H1 (cell line): ENCODE measurements around the gene TGFA. TPM values are rescaled to one million over a fixed set of nuclear protein-coding genes. Genes with fewer than 3 reads are reported as not detected.
A peak's percentile ranks its signal among the peaks of the same experiment; 100 is the strongest.

ENCODE experiments used
- CTCF ChIA-PET: fragments of 300-600 bp; sonication (Branson Sonifier 250); formaldehyde crosslinking; loops from one replicate; lab custom pipeline; 2021; ENCODE audit not compliant: partially characterized antibody; lab: Charles Lee
- POLR2A ChIA-PET: fragments of 300-600 bp; sonication (Branson Sonifier 250); formaldehyde crosslinking; loops from one replicate; lab custom pipeline; 2021; ENCODE audit warnings: inconsistent platforms; ENCODE audit not compliant: partially characterized antibody; lab: Charles Lee
- DNase-seq, 2 experiments: peaks; one replicate each; pipeline versions ENCODE4 v3.0.0 to v3.0.0-alpha.2; 2010 to 2022; ENCODE audit warnings: low spot score in 2 of 2, low read depth in 1 of 2, mixed read lengths in 1 of 2
- FAIRE-seq: peaks from 2 replicates; lab custom pipeline; 2011; peaks lifted over from hg19 to GRCh38; lab: Jason Lieb, UNC
- H2AFZ ChIP-seq: 2 replicates; pipeline ENCODE4 v1.8.1; 2012; ENCODE audit warnings: low read length, inconsistent platforms
- H2AK5ac ChIP-seq: 2 replicates; pipeline ENCODE4 v1.6.1; 2013; ENCODE audit warnings: low read depth, low read length
- H2BK120ac ChIP-seq: replicated peaks from 2 replicates; pipeline ENCODE3; 2013; ENCODE audit warnings: low read depth, low read length, inconsistent platforms
- H2BK12ac ChIP-seq: 2 replicates; pipeline ENCODE4 v1.6.1; 2013; ENCODE audit warnings: low read depth, low read length
- H2BK15ac ChIP-seq: 2 replicates; pipeline ENCODE4 v1.6.1; 2013; ENCODE audit warnings: low read length
- H2BK20ac ChIP-seq: 2 replicates; pipeline ENCODE4 v1.6.1; 2013; ENCODE audit warnings: low read length
- H2BK5ac ChIP-seq: 2 replicates; pipeline ENCODE4 v1.6.1; 2013; ENCODE audit warnings: low read depth, low read length
- H3K14ac ChIP-seq: 2 replicates; pipeline ENCODE4 v1.6.1; 2013; ENCODE audit warnings: inconsistent platforms; ENCODE audit not compliant: insufficient read length
- H3K18ac ChIP-seq: 2 replicates; pipeline ENCODE4 v1.6.1; 2013; ENCODE audit warnings: low read length; ENCODE audit errors: extremely low read depth
- H3K23ac ChIP-seq: 2 replicates; pipeline ENCODE4 v1.6.1; 2013; ENCODE audit warnings: inconsistent platforms; ENCODE audit not compliant: insufficient read length
- H3K23me2 ChIP-seq: 2 replicates; pipeline ENCODE4 v1.6.1; 2013; ENCODE audit warnings: low read depth, low read length
- H3K27ac ChIP-seq: 2 replicates; pipeline ENCODE4 v1.6.1; 2011; ENCODE audit warnings: low read depth, low read length, inconsistent platforms
- H3K27me3 ChIP-seq, 4 experiments: replicated peaks in 1 of 4; 1 replicate in 1 of 4; 2 replicates in 3 of 4; pipeline versions ENCODE4 v1.6.1 to v1.8.1; 2011 to 2013; ENCODE audit warnings: low read length in 3 of 4, mild to moderate bottlenecking in 3 of 4, inconsistent platforms in 2 of 4, mixed read lengths in 2 of 4, moderate library complexity in 1 of 4; ENCODE audit not compliant: control insufficient read depth in 3 of 4, insufficient read depth in 3 of 4; ENCODE audit errors: extremely low read depth in 1 of 4
- H3K36me3 ChIP-seq, 4 experiments: 2 replicates each; pipeline versions ENCODE4 v1.6.1 to v1.8.1; 2011 to 2013; ENCODE audit warnings: mild to moderate bottlenecking in 4 of 4, low read length in 3 of 4, moderate library complexity in 2 of 4, control low read depth in 1 of 4, inconsistent platforms in 1 of 4; ENCODE audit not compliant: insufficient read depth in 4 of 4, control insufficient read depth in 2 of 4
- H3K4ac ChIP-seq: replicated peaks from 2 replicates; pipeline ENCODE3; 2013; ENCODE audit warnings: low read length, low read depth, mixed read lengths, inconsistent platforms; ENCODE audit not compliant: insufficient read length
- H3K4me1 ChIP-seq, 4 experiments: replicated peaks in 1 of 4; 1 replicate in 1 of 4; 2 replicates in 3 of 4; pipeline versions ENCODE4 v1.6.1 to v1.8.1; 2011 to 2013; ENCODE audit warnings: low read length in 3 of 4, inconsistent platforms in 2 of 4, mixed read lengths in 1 of 4; ENCODE audit not compliant: insufficient read depth in 4 of 4, control insufficient read depth in 3 of 4
- H3K4me2 ChIP-seq, 2 experiments: 2 replicates each; pipeline versions ENCODE4 v1.6.1 to v1.8.1; 2011 to 2013; ENCODE audit warnings: low read depth in 2 of 2, low read length in 2 of 2, control low read depth in 1 of 2, inconsistent platforms in 1 of 2, mild to moderate bottlenecking in 1 of 2; ENCODE audit not compliant: insufficient read depth in 1 of 2
- H3K4me3 ChIP-seq, 4 experiments: fragments of 200-600, 300-600 bp in 1 of 4; sonication (generic), shearing (Covaris generic), sonication (Bioruptor Twin) in 1 of 4; 2 replicates each; pipeline versions ENCODE4 v1.5.1 to v1.8.1; 2011 to 2016; ENCODE audit warnings: low read length in 4 of 4, low read depth in 3 of 4, control low read depth in 2 of 4, inconsistent platforms in 2 of 4, mild to moderate bottlenecking in 2 of 4, mixed read lengths in 1 of 4, moderate library complexity in 1 of 4; ENCODE audit not compliant: insufficient read depth in 2 of 4; ENCODE audit errors: extremely low read depth in 1 of 4
- H3K56ac ChIP-seq: replicated peaks from 2 replicates; pipeline ENCODE3; 2013; ENCODE audit warnings: low read depth, mild to moderate bottlenecking, mixed read lengths, low read length, inconsistent platforms; ENCODE audit not compliant: insufficient read length
- H3K79me1 ChIP-seq: 2 replicates; pipeline ENCODE4 v1.6.1; 2013; ENCODE audit warnings: low read depth, low read length, control low read depth
- H3K79me2 ChIP-seq, 2 experiments: 2 replicates each; pipeline versions ENCODE4 v1.6.1 to v1.8.1; 2012 to 2013; ENCODE audit warnings: low read length in 2 of 2, mild to moderate bottlenecking in 2 of 2, inconsistent platforms in 1 of 2; ENCODE audit not compliant: insufficient read depth in 2 of 2, control insufficient read depth in 1 of 2
- H3K9ac ChIP-seq, 4 experiments: replicated peaks in 1 of 4; 1 replicate in 1 of 4; 2 replicates in 3 of 4; pipeline versions ENCODE4 v1.6.1 to v1.8.1; 2011 to 2013; ENCODE audit warnings: low read depth in 3 of 4, low read length in 3 of 4, control low read depth in 2 of 4, mild to moderate bottlenecking in 2 of 4, moderate library complexity in 2 of 4, inconsistent platforms in 1 of 4; ENCODE audit errors: extremely low read depth in 1 of 4
- H3K9me3 ChIP-seq, 2 experiments: 2 replicates each; pipeline versions ENCODE4 v1.6.1 to v1.8.1; 2012 to 2013; ENCODE audit warnings: mild to moderate bottlenecking in 2 of 2, moderate library complexity in 2 of 2, control low read depth in 1 of 2, inconsistent platforms in 1 of 2, low read depth in 1 of 2, low read length in 1 of 2, mixed read lengths in 1 of 2; ENCODE audit not compliant: insufficient read depth in 2 of 2
- H4K20me1 ChIP-seq, 2 experiments: replicated peaks in 1 of 2; 2 replicates each; pipeline versions ENCODE3 to v1.8.1; 2011 to 2013; ENCODE audit warnings: inconsistent platforms in 2 of 2, low read length in 2 of 2, mild to moderate bottlenecking in 1 of 2; ENCODE audit not compliant: insufficient read depth in 2 of 2, control insufficient read depth in 1 of 2
- H4K5ac ChIP-seq: 2 replicates; pipeline ENCODE4 v1.6.1; 2013; ENCODE audit warnings: low read length, low read depth, mixed read lengths, inconsistent platforms; ENCODE audit not compliant: insufficient read length
- H4K8ac ChIP-seq: 2 replicates; pipeline ENCODE4 v1.8.0; 2013; ENCODE audit warnings: mild to moderate bottlenecking, moderate library complexity, low read length, inconsistent platforms; ENCODE audit not compliant: insufficient read depth; ENCODE audit errors: extremely low read depth
- H4K91ac ChIP-seq: replicated peaks from 2 replicates; pipeline ENCODE3; 2013; ENCODE audit warnings: low read length, mixed read lengths, inconsistent platforms; ENCODE audit not compliant: insufficient read length
- E2F6 ChIP-seq: IDR thresholded peaks from 2 replicates; pipeline ENCODE4 v1.6.1; 2012; ENCODE audit warnings: inconsistent platforms
- GTF2F1 ChIP-seq: IDR thresholded peaks from 2 replicates; pipeline ENCODE4 v1.6.1; 2012; ENCODE audit warnings: low read depth, low read length, improper control_type of control experiment, borderline replicate concordance
- RAD21 ChIP-seq, 2 experiments: IDR thresholded peaks in 1 of 2; conservative IDR thresholded peaks in 1 of 2; 2 replicates each; pipeline ENCODE4 v1.6.1; 2011; ENCODE audit warnings: low read depth in 2 of 2, low read length in 2 of 2, improper control_type of control experiment in 1 of 2, inconsistent platforms in 1 of 2, mild to moderate bottlenecking in 1 of 2, moderate library complexity in 1 of 2
- RFX5 ChIP-seq: IDR thresholded peaks from 2 replicates; pipeline ENCODE4 v1.6.1; 2011; ENCODE audit warnings: low read depth, low read length, improper control_type of control experiment, borderline replicate concordance
- SAP30 ChIP-seq: fragments of 300-600 bp; sonication (generic); IDR thresholded peaks from 2 replicates; pipeline ENCODE4 v1.7.1; 2012; ENCODE audit warnings: low read length, moderate library complexity, mild to moderate bottlenecking, inconsistent platforms; ENCODE audit not compliant: insufficient read depth, insufficient replicate concordance
- SIN3A ChIP-seq, 2 experiments: IDR thresholded peaks in 1 of 2; conservative IDR thresholded peaks in 1 of 2; 2 replicates each; pipeline ENCODE4 v1.6.1; 2011 to 2012; ENCODE audit warnings: low read length in 2 of 2, improper control_type of control experiment in 1 of 2, low read depth in 1 of 2, mild to moderate bottlenecking in 1 of 2
- SIRT6 ChIP-seq: IDR thresholded peaks from one replicate; pipeline ENCODE4 v1.7.1; 2012; ENCODE audit warnings: low read length, inconsistent platforms
- SP1 ChIP-seq: IDR thresholded peaks from 2 replicates; pipeline ENCODE4 v1.6.1; 2011; ENCODE audit warnings: low read depth, low read length
- YY1 ChIP-seq: IDR thresholded peaks from 2 replicates; pipeline ENCODE4 v1.6.1; 2011; ENCODE audit warnings: low read depth, mild to moderate bottlenecking, low read length
- WGBS, 2 experiments: shearing (Covaris generic) in 1 of 2; methylation state at CpG; one replicate each; pipeline versions ENCODE4 v1.1.6 to v1.1.7; 2013 to 2015; ENCODE audit warnings: low lambda C conversion rate in 2 of 2, mixed read lengths in 2 of 2, inconsistent platforms in 1 of 2, low coverage in 1 of 2, missing lambda C conversion rate in 1 of 2; ENCODE audit not compliant: insufficient replicate concordance in 2 of 2, insufficient coverage in 1 of 2, insufficient read length in 1 of 2; ENCODE audit errors: extremely low coverage in 1 of 2, missing lambda C conversion rate in 1 of 2; 5-methylcytosine and 5-hydroxymethylcytosine counted together
- polyA plus RNA-seq, 7 experiments: library from polyadenylated mRNA; depleted of rRNA in 3 of 7; stranded (reverse) in 5 of 7; unstranded in 2 of 7; fragments of >200 nt in 5 of 7; fragments of 200-250 nt in 2 of 7; gene quantifications; 1 replicate in 5 of 7; 2 replicates in 1 of 7; 4 replicates in 1 of 7; pipeline versions ENCODE4 v1.2.1 to v1.2.3, GENCODE V29; 2011 to 2013; ENCODE audit warnings: missing spikeins in 2 of 7, mixed read lengths in 2 of 7
- total RNA-seq: library from RNA; stranded (reverse); fragmentation: NEBNext Ultra II Directional; extraction: Animal tissue kit (Norgen Biotek cat#: 25700); gene quantifications from 2 replicates; pipeline ENCODE4 v1.2.1, GENCODE V29; 2021

Gene TGFA
- total and polyA plus RNA-seq, 2 of the 8 experiments (the other 6 are each of a cell fraction or from before 2014, with no cell fraction given) = 1.8 to 3.7 TPM

- H2BK15ac ChIP-seq = no peak overlapping the region
- H4K8ac ChIP-seq = no peak overlapping the region
- H3K4ac ChIP-seq = no peak overlapping the region
- no peak for DNase-seq
- no peaks in the 10 kb centered on the region for H3K36me3 ChIP-seq
- CTCF ChIA-PET = interaction anchor here (0.7 to 1.7 kb wide), 8 partner anchors 9 to 265 kb away, joined by 3 to 7 read pairs (median 3); no protein-coding TSS in a partner anchor
- no peaks in the 10 kb centered on the region; a peak in 1 of 4 replicates for H3K9me3 ChIP-seq
- H2BK12ac ChIP-seq = 0 out of 2 replicates have a peak overlapping the region, but pooled peaks have one; percentile 29
- H2AFZ ChIP-seq = no peak overlapping the region
- no peaks in the 10 kb centered on the region for H3K79me2 ChIP-seq
- no peak overlapping the region for H2BK20ac ChIP-seq
- H3K18ac ChIP-seq = no peak overlapping the region
- POLR2A ChIA-PET = interaction anchor here (1.3 kb wide), 1 partner anchor 9 kb away, joined by 4 read pairs; no protein-coding TSS in a partner anchor
- H2BK5ac ChIP-seq = no peak overlapping the region
- no peak overlapping the region for H4K91ac ChIP-seq
- H3K4me3 ChIP-seq = no peak overlapping the region
- no peak overlapping the region for H2BK120ac ChIP-seq
- H3K79me1 ChIP-seq = no peaks in the 10 kb centered on the region
- WGBS, 2 experiments = 62% methylated on average over 7 of the region's 7 CpGs; no CpG with 5 or more reads in 1 of the 2 experiments
- no peak overlapping the region for H2AK5ac ChIP-seq
- peaks cover 0 to 2% (median 0%) of the 10 kb centered on the region in 4 experiments; a peak in 2 of 7 replicates for H3K4me1 ChIP-seq
- H3K56ac ChIP-seq = no peak overlapping the region
- H4K5ac ChIP-seq = no peak overlapping the region
- H3K27me3 ChIP-seq = peaks cover 0 to 6% (median 3%) of the 10 kb centered on the region in 4 experiments; a peak in 3 of 7 replicates
- FAIRE-seq = peak; percentile 39
- H3K9ac ChIP-seq = no peak overlapping the region
- H3K23ac ChIP-seq = no peak overlapping the region
- H3K23me2 ChIP-seq = no peaks in the 10 kb centered on the region
- H3K4me2 ChIP-seq = no peak overlapping the region
- H4K20me1 ChIP-seq = no peaks in the 10 kb centered on the region
- H3K14ac ChIP-seq = no peak overlapping the region
- no peak overlapping the region for H3K27ac ChIP-seq
- TF ChIP-seq RFX5 (no peak), SIRT6 (no peak), RAD21 (IDR thresholded peaks at IDR 0.05 in 1 of 2, conservative IDR thresholded peaks at IDR 0.05 in 1 of 2; ENCODE audit: low read depth in 2 of 2, low read length in 2 of 2) (no peak), SAP30 (no peak), YY1 (no peak), GTF2F1 (no peak), E2F6 (peak; percentile 84), SP1 (0 out of 2 replicates have a peak, but pooled peaks have one; percentile 2), SIN3A (conservative IDR thresholded peaks at IDR 0.05 in 1 of 2, IDR thresholded peaks at IDR 0.05 in 1 of 2; ENCODE audit: low read depth in 1 of 2, low read length in 2 of 2) (no peak)
Measured at GRCh38 chr2:70570041-70570661, 16.5 kb upstream of the TGFA start.
